PC-3 (cell line): Measurements from ENCODE around the gene ADAM12. TPM values are rescaled to one million over a fixed set of nuclear protein-coding genes. Genes with fewer than 3 reads are reported as not detected.

Experiments
- ATAC-seq: fragments of 200-7000 bp; cut with Tn5 transposase; 2 replicates; pipeline ENCODE4 v1.9.1; 2020; ENCODE audit warnings: mild to moderate bottlenecking, moderate library complexity
- BruUV-seq: library from RNA; stranded (reverse); fragments of 400-500 nt; replicated peaks from 2 replicates; lab custom pipeline; 2021; lab: Mats Ljungman, UMichigan
- CTCF ChIA-PET: fragments of 300-600 bp; sonication (Branson Sonifier 250); formaldehyde crosslinking; loops from one replicate; lab custom pipeline; 2022; ENCODE audit warnings: antibody characterized with exemption; lab: Charles Lee
- POLR2A ChIA-PET: fragments of 300-600 bp; sonication (Branson Sonifier 250); formaldehyde crosslinking; loops from one replicate; lab custom pipeline; 2022; ENCODE audit warnings: antibody characterized with exemption; ENCODE audit not compliant: unreplicated experiment; lab: Charles Lee
- DNase-seq: peaks from one replicate; pipeline ENCODE4 v3.0.0-alpha.2; 2015
- H2AFZ ChIP-seq: fragments of 300-600 bp; sonication (generic); 2 replicates; pipeline ENCODE4 v1.6.0; 2016; ENCODE audit warnings: antibody characterized with exemption, low read length
- H3F3A ChIP-seq: fragments of 300-600 bp; sonication (generic); one replicate; pipeline ENCODE4 v1.6.0; 2017; ENCODE audit warnings: antibody characterized with exemption, low read length, control low read depth, mild to moderate bottlenecking; ENCODE audit not compliant: unreplicated experiment
- H3K27ac ChIP-seq: fragments of 300-600 bp; sonication (generic); 2 replicates; pipeline ENCODE4 v1.5.1; 2016; ENCODE audit warnings: mild to moderate bottlenecking, low read length
- H3K27me3 ChIP-seq: fragments of 300-600 bp; sonication (generic); 2 replicates; pipeline ENCODE4 v1.6.1; 2016; ENCODE audit warnings: low read length, mixed read lengths
- H3K36me3 ChIP-seq: fragments of 300-600 bp; sonication (generic); 2 replicates; pipeline ENCODE4 v1.6.1; 2016; ENCODE audit warnings: low read depth, mixed run types, low read length, mixed read lengths
- H3K4me1 ChIP-seq: fragments of 300-600 bp; sonication (generic); 2 replicates; pipeline ENCODE4 v1.5.1; 2016; ENCODE audit warnings: low read length; ENCODE audit not compliant: insufficient read depth
- H3K4me2 ChIP-seq: fragments of 300-600 bp; sonication (generic); 2 replicates; pipeline ENCODE4 v1.6.0; 2016; ENCODE audit warnings: low read length
- H3K4me3 ChIP-seq: fragments of 300-600 bp; sonication (generic); 2 replicates; pipeline ENCODE4 v1.5.1; 2016; ENCODE audit warnings: mild to moderate bottlenecking, low read length, mixed read lengths
- H3K79me2 ChIP-seq: fragments of 300-600 bp; sonication (generic); 2 replicates; pipeline ENCODE4 v1.6.1; 2017; ENCODE audit warnings: low read length, mixed read lengths
- H3K9ac ChIP-seq: fragments of 300-600 bp; sonication (generic); 2 replicates; pipeline ENCODE4 v1.6.0; 2016; ENCODE audit warnings: mild to moderate bottlenecking, low read length
- H3K9me2 ChIP-seq: fragments of 300-600 bp; sonication (generic); replicated peaks from 2 replicates; pipeline ENCODE4 v1.6.1; 2016; ENCODE audit warnings: mixed run types, low read length, mixed read lengths
- H3K9me3 ChIP-seq: fragments of 300-600 bp; sonication (generic); 2 replicates; pipeline ENCODE4 v1.6.1; 2016; ENCODE audit warnings: low read length, mixed read lengths
- H4K20me1 ChIP-seq: fragments of 300-600 bp; sonication (generic); 2 replicates; pipeline ENCODE4 v1.6.1; 2016; ENCODE audit warnings: low read length, mixed read lengths
- EZH2 ChIP-seq: fragments of 300-600 bp; sonication (generic); IDR thresholded peaks from one replicate; pipeline ENCODE4 v1.6.1; 2017; ENCODE audit warnings: antibody characterized with exemption, mild to moderate bottlenecking, low read length; ENCODE audit not compliant: unreplicated experiment
- EZH2phosphoT487 ChIP-seq: fragments of 300-600 bp; sonication (generic); IDR thresholded peaks from 2 replicates; pipeline ENCODE4 v1.6.1; 2018; ENCODE audit warnings: mild to moderate bottlenecking, antibody characterized with exemption, low read length, borderline replicate concordance
- intact Hi-C: fragments of 100-400 bp; cut with micrococcal nuclease; formaldehyde crosslinking; loops from 2 replicates; pipeline ENCODE4 v1.9.0; 2023
- total RNA-seq: library from RNA; depleted of rRNA; stranded (reverse); fragments of >200 nt; gene quantifications from 2 replicates; pipeline ENCODE4 v1.2.3, GENCODE V29; 2014
- TF ChIP-seq, protein P1 (sequence below): fragments of 300-600 bp; sonication (generic); conservative IDR thresholded peaks from 2 replicates; pipeline ENCODE4 v1.5.1; 2017; ENCODE audit warnings: antibody characterized with exemption, low read depth, mild to moderate bottlenecking, low read length

ADAM12 gene
- total RNA-seq, 1 experiment from 2014 or later, result 3.4 TPM

DNA sequence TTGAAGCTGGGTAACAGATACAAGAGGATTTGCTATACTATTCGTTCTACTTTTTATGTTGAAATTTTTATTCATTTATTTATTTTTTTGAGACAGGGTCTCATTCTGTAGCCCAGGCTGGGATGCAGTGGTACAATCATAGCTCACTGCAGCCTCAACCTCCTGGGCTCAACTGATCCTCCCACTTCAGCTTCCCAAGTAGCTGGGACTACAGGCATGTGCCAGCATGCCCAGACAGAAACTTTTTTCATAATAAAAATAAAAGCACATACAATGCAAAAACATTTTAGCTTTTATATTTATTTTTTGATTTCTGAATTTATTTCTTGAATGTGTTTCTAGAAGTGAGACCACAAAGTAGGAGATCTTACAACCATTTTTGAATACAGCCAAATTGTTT, 420.7 kb downstream of the ADAM12 start:
- no peaks in the 10 kb centered on the region for H3K4me1 ChIP-seq
- H3K9ac ChIP-seq, result no peak overlapping the region
- H3K9me2 ChIP-seq, result no peaks in the 10 kb centered on the region
- no peak overlapping the region for H3K4me2 ChIP-seq
- H3K27me3 ChIP-seq, result no peaks in the 10 kb centered on the region
- DNase-seq, result no peak
- BruUV-seq, result no TSS peak
- H3K27ac ChIP-seq, result no peak overlapping the region
- intact Hi-C loops, result no loop called here
- no peaks in the 10 kb centered on the region for H3K36me3 ChIP-seq
- H3K79me2 ChIP-seq, result no peaks in the 10 kb centered on the region
- ATAC-seq, result no peak
- no peaks in the 10 kb centered on the region for H3K9me3 ChIP-seq
- H3F3A ChIP-seq, result no peaks in the 10 kb centered on the region
- ChIA-PET CTCF (no interaction called here), POLR2A (no interaction called here)
- no peak for TF ChIP-seq EZH2
- no peak for TF ChIP-seq EZH2phosphoT487
- TF ChIP-seq, protein P1, sequence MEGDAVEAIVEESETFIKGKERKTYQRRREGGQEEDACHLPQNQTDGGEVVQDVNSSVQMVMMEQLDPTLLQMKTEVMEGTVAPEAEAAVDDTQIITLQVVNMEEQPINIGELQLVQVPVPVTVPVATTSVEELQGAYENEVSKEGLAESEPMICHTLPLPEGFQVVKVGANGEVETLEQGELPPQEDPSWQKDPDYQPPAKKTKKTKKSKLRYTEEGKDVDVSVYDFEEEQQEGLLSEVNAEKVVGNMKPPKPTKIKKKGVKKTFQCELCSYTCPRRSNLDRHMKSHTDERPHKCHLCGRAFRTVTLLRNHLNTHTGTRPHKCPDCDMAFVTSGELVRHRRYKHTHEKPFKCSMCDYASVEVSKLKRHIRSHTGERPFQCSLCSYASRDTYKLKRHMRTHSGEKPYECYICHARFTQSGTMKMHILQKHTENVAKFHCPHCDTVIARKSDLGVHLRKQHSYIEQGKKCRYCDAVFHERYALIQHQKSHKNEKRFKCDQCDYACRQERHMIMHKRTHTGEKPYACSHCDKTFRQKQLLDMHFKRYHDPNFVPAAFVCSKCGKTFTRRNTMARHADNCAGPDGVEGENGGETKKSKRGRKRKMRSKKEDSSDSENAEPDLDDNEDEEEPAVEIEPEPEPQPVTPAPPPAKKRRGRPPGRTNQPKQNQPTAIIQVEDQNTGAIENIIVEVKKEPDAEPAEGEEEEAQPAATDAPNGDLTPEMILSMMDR, result no peak
- H4K20me1 ChIP-seq, result no peaks in the 10 kb centered on the region
- no peak overlapping the region for H2AFZ ChIP-seq
- H3K4me3 ChIP-seq, result no peak overlapping the region

DNA sequence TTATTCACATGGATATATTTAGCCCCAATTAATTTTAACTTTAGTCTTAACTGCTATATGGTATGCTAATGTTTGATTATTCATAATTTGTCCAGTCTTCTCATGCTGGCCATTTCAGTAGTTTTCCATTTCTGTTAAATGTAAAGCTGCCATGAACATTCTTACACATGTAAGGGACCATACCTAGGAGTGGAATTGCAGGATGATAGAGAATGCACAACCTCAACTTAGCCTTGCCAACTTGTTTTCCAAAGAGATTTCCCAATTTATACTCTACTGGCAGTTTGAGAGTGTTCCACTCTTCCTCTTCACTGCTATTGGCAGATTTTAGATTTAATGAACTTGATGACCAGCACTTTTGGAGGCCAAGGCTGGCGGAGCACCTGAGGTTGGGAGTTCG, 423.7 kb downstream of the ADAM12 start:
- ATAC-seq (no peak), DNase-seq (no peak)
- Histone ChIP-seq H3K9me3 (no peaks in the 10 kb centered on the region), H3K9ac (no peak overlapping the region), H3F3A (no peaks in the 10 kb centered on the region), H3K36me3 (no peaks in the 10 kb centered on the region), H2AFZ (no peak overlapping the region), H3K27ac (no peak overlapping the region), H3K9me2 (no peaks in the 10 kb centered on the region), H3K4me2 (no peak overlapping the region), H3K27me3 (no peaks in the 10 kb centered on the region), H4K20me1 (no peaks in the 10 kb centered on the region), H3K79me2 (no peaks in the 10 kb centered on the region), H3K4me3 (no peak overlapping the region), H3K4me1 (no peaks in the 10 kb centered on the region)
- TF ChIP-seq EZH2phosphoT487 (no peak), EZH2 (no peak)
- TF ChIP-seq, protein P1, result no peak
- intact Hi-C loops, result no loop called here
- CTCF ChIA-PET, result no interaction called here
- no TSS peak for BruUV-seq
- POLR2A ChIA-PET, result no interaction called here
